ENCODE measurements around the gene TDRD5. TPM values are rescaled to one million over a fixed set of nuclear protein-coding genes. Genes with fewer than 3 reads are reported as not detected.

The TDRD5 gene
- polyA plus RNA-seq, 1 donor (not counting 4 experiments of a cell fraction or from before 2014, with no cell fraction given) = not detected

GRCh38 chr1:179587336-179587735 lies 4.3 kb upstream of the TDRD5 start:
- Histone ChIP-seq H3K4me2 (ENCODE audit: control insufficient read depth, extremely low read depth, insufficient read depth, low read depth, low read length) (no peak overlapping the region), H2AFZ (ENCODE audit: control insufficient read depth, low read length) (no peak overlapping the region), H3K9me1 (ENCODE audit: control insufficient read depth, extremely low read depth, insufficient read depth, low read length) (no peaks in the 10 kb centered on the region), H3K4me3 (ENCODE audit: control insufficient read depth in 2 of 3, extremely low read depth in 1 of 3, insufficient read depth in 2 of 3, low read depth in 1 of 3, low read length in 3 of 3) (no peak overlapping the region), H3K9me3 (ENCODE audit: control insufficient read depth, low read depth, low read length) (no peaks in the 10 kb centered on the region), H3K79me2 (ENCODE audit: control insufficient read depth, insufficient read depth, low read length) (no peaks in the 10 kb centered on the region), H3K4me1 (ENCODE audit: control insufficient read depth, extremely low read depth, insufficient read depth, low read length) (no peaks in the 10 kb centered on the region), H3K27ac (ENCODE audit: control insufficient read depth, insufficient read depth, low read length) (no peak overlapping the region), H3K36me3 (ENCODE audit: control insufficient read depth in 2 of 2, extremely low read depth in 1 of 2, insufficient read depth in 2 of 2, low read length in 2 of 2) (no peaks in the 10 kb centered on the region), H3K9ac (ENCODE audit: control insufficient read depth, extremely low read depth, insufficient read depth, low read length) (no peak overlapping the region), H3K27me3 (ENCODE audit: control insufficient read depth, extremely low read depth, insufficient read depth, low read length) (peaks cover 35% of the 10 kb centered on the region), H4K20me1 (ENCODE audit: control insufficient read depth, extremely low read depth, insufficient read depth, low read length) (no peaks in the 10 kb centered on the region)
- FAIRE-seq = no peak
- TF ChIP-seq CTCF (optimal IDR thresholded peaks at IDR 0.05 in 1 of 3, IDR thresholded peaks at IDR 0.05 in 1 of 3, conservative IDR thresholded peaks at IDR 0.05 in 1 of 3; ENCODE audit: extremely low read depth in 1 of 3, insufficient read depth in 2 of 3, low read length in 3 of 3) (no peak), EZH2 (IDR thresholded peaks at IDR 0.05; ENCODE audit: low read length) (no peak)
- DNase-seq (ENCODE audit: low read depth, low spot score) = no peak
- dilution Hi-C loops (cut with MboI; ENCODE audit: extremely low pct_ligation_motif_present, low sequenced_read_pairs) = no loop called here

DNA sequence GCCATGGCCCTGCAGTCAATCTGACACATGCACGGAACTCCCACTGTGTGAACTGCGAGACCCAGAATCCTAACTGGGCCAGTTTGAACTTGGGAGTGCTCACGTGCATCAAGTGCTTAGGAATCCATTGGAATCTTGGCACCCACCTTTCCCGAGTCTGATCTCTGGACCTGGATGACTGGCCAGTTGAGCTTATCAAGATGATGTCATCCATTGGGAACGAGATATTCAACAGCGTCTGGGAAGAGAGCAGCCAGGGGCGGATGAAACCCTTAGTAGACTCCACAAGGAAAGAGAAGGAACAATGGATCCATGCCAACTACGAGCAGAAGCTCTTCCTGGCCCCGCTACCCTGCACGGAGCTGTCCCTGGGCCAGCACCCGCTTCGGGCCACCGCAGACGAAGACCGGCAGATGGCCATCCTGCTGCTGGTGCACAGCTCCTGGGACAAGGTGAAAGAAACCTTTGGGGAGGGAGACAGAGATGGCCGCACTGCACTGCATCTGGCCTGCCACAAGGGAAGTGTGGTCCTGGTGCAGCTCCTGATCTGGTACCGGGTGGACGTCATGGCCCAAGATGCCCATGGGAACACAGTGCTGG lies 3.1 kb upstream of the TDRD5 start:
- H3K27ac ChIP-seq (ENCODE audit: control insufficient read depth, insufficient read depth, low read length) = no peak overlapping the region
- no peaks in the 10 kb centered on the region for H4K20me1 ChIP-seq (ENCODE audit: control insufficient read depth, extremely low read depth, insufficient read depth, low read length)
- FAIRE-seq = no peak
- H3K4me3 ChIP-seq (ENCODE audit: control insufficient read depth in 2 of 3, extremely low read depth in 1 of 3, insufficient read depth in 2 of 3, low read depth in 1 of 3, low read length in 3 of 3) = no peak overlapping the region
- H3K4me2 ChIP-seq (ENCODE audit: control insufficient read depth, extremely low read depth, insufficient read depth, low read depth, low read length) = no peak overlapping the region
- H3K4me1 ChIP-seq (ENCODE audit: control insufficient read depth, extremely low read depth, insufficient read depth, low read length) = no peaks in the 10 kb centered on the region
- no peak overlapping the region for H2AFZ ChIP-seq (ENCODE audit: control insufficient read depth, low read length)
- DNase-seq (ENCODE audit: low read depth, low spot score) = no peak
- no peaks in the 10 kb centered on the region for H3K79me2 ChIP-seq (ENCODE audit: control insufficient read depth, insufficient read depth, low read length)
- TF ChIP-seq EZH2 (IDR thresholded peaks at IDR 0.05; ENCODE audit: low read length) (no peak), CTCF (optimal IDR thresholded peaks at IDR 0.05 in 1 of 3, IDR thresholded peaks at IDR 0.05 in 1 of 3, conservative IDR thresholded peaks at IDR 0.05 in 1 of 3; ENCODE audit: extremely low read depth in 1 of 3, insufficient read depth in 2 of 3, low read length in 3 of 3) (no peak)
- peaks cover 47% of the 10 kb centered on the region for H3K27me3 ChIP-seq (ENCODE audit: control insufficient read depth, extremely low read depth, insufficient read depth, low read length)
- no peak overlapping the region for H3K9ac ChIP-seq (ENCODE audit: control insufficient read depth, extremely low read depth, insufficient read depth, low read length)
- dilution Hi-C loops (cut with MboI; ENCODE audit: extremely low pct_ligation_motif_present, low sequenced_read_pairs) = no loop called here
- no peaks in the 10 kb centered on the region for H3K9me1 ChIP-seq (ENCODE audit: control insufficient read depth, extremely low read depth, insufficient read depth, low read length)
- H3K9me3 ChIP-seq (ENCODE audit: control insufficient read depth, low read depth, low read length) = no peaks in the 10 kb centered on the region
- H3K36me3 ChIP-seq (ENCODE audit: control insufficient read depth in 2 of 2, extremely low read depth in 1 of 2, insufficient read depth in 2 of 2, low read length in 2 of 2) = no peaks in the 10 kb centered on the region

Measured in keratinocyte (primary cell).